NB4 (cell line): Measurements from ENCODE around the gene WNT3.
"Not testable (repeated sequence)": the region's sequence is repeated elsewhere in the genome, so short reads cannot be mapped to it uniquely, and the experiment has no call there.

ENCODE experiments used
- DNase-seq: peaks from one replicate; pipeline ENCODE4 v3.0.0; 2010; ENCODE audit warnings: low read depth
- H3K4me3 ChIP-seq: one replicate; pipeline ENCODE4 v1.5.1; 2011; ENCODE audit warnings: mild to moderate bottlenecking, low read depth, low read length, moderate library complexity
- MYC ChIP-seq: IDR thresholded peaks from 2 replicates; pipeline ENCODE4 v1.6.1; 2011; ENCODE audit warnings: low read depth, low read length
- POLR2A ChIP-seq: IDR thresholded peaks from 2 replicates; pipeline ENCODE4 v1.6.1; 2011; ENCODE audit warnings: mild to moderate bottlenecking; ENCODE audit not compliant: insufficient read length; ENCODE audit errors: extremely low read depth
- TF ChIP-seq, protein P1 (sequence below): IDR thresholded peaks from one replicate; pipeline ENCODE4 v1.5.1; 2012; ENCODE audit warnings: low read depth, low read length
- TF ChIP-seq, protein P2 (sequence below): IDR thresholded peaks from 2 replicates; pipeline ENCODE4 v1.6.1; 2011; ENCODE audit warnings: low read depth, low read length

WNT3 gene

DNA sequence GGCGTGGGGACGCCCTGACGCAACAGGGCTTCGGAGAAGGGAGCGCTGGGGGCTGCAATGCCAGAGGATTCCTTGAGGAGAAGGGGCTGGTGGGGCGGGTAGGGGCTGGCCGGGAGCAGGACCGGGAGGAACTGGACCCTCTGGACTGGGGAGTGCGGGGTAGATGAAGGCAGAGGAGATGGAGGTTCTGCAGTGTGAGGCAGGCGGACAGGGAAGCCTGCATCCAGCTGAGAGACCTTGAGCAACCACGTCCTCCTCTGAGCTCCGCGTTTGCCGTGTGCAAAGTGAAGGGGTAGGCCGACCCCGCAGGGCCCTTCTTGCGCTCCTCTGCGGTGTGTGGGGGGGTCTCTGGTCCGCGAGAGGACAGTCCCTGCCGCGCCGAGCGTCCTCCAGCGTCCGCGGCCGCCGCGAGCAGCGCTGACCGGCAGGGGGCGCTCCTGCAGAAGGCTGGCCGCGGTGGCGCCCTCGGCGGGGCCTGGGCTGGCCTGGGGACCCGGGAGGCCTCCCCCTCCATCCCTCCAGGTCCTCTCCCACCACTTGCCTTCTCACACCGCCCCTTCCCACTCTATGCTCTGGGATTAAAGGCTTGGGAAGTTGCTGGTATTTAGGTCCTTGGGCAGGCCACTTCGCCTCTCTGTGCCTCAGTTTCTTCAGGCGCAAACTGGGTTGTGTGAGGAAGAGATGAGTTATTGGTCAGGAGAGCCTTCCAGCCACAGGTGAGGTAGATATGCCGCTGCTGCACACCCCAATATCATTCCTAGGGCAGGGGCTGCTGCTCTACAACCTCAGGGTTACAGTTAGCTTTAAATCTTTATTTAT lies 23.3 kb upstream of the WNT3 start:
- no peak overlapping the region for H3K4me3 ChIP-seq
- peak; percentile 26 for DNase-seq
- TF ChIP-seq MYC = no peak
- TF ChIP-seq, protein P1, sequence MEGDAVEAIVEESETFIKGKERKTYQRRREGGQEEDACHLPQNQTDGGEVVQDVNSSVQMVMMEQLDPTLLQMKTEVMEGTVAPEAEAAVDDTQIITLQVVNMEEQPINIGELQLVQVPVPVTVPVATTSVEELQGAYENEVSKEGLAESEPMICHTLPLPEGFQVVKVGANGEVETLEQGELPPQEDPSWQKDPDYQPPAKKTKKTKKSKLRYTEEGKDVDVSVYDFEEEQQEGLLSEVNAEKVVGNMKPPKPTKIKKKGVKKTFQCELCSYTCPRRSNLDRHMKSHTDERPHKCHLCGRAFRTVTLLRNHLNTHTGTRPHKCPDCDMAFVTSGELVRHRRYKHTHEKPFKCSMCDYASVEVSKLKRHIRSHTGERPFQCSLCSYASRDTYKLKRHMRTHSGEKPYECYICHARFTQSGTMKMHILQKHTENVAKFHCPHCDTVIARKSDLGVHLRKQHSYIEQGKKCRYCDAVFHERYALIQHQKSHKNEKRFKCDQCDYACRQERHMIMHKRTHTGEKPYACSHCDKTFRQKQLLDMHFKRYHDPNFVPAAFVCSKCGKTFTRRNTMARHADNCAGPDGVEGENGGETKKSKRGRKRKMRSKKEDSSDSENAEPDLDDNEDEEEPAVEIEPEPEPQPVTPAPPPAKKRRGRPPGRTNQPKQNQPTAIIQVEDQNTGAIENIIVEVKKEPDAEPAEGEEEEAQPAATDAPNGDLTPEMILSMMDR = peak; percentile 33

DNA sequence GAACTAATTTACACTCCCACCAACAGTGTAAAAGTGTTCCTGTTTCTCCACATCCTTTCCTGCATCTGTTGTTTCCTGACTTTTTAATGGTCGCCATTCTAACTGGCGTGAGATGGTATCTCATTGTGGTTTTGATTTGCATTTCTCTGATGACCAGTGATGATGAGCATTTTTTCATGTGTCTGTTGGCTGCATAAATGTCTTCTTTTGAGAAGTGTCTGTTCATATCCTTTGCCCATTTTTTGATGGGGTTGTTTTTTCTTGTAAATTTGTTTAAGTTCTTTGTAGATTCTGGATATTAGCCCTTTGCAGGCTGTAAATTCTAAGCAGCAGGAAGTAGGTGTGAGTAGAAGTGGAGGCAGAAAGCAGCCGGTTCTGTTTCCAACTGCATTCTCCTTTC lies 22.1 kb upstream of the WNT3 start:
- DNase-seq, H3K4me3 ChIP-seq: not testable (repeated sequence)

DNA sequence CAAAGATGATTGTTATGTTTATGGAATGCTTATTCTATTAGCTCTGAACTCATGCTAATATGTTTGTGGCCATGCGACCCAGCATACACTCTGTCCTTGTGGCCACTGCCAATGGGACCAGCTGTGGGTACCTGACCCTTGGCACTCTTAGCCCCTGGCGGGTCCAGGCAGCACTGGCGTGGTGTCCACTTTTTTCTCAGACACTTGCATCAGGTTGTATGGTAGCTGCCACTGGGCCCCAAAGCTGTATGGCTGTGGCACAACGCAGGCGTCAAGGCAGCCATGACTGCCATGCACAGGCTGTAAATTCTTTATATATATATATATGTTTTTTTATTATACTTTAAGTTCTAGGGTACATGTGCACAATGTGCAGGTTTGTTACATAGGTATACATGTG lies 20.7 kb upstream of the WNT3 start:
- TF ChIP-seq, protein P1 = no peak
- no peak for TF ChIP-seq MYC
- TF ChIP-seq POLR2A = no peak
- TF ChIP-seq, protein P2, sequence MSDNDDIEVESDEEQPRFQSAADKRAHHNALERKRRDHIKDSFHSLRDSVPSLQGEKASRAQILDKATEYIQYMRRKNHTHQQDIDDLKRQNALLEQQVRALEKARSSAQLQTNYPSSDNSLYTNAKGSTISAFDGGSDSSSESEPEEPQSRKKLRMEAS = no peak
- DNase-seq = no peak
- no peak overlapping the region for H3K4me3 ChIP-seq

DNA sequence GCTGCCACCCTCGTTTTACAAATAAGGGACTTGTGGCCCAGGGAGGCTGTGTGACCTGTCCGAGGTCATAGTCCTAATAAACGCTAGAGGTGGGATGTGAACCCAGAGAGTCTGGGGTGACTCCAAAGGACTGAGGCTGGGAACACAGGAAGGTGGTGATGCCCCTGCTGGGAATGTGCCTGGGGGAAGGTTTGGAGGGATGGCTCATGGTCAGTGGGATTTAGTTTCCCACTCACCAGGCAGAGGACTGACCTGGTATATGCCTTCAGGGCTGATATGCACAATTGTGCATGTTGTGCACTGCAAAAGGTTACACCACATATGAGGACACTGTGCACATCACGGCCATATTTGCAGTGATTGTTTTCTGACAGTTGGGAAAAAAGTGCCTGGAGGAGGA lies 19.0 kb upstream of the WNT3 start:
- no peak for DNase-seq
- H3K4me3 ChIP-seq = no peak overlapping the region
- TF ChIP-seq POLR2A (no peak), MYC (no peak)
- TF ChIP-seq, protein P1 = no peak
- TF ChIP-seq, protein P2 = no peak

DNA sequence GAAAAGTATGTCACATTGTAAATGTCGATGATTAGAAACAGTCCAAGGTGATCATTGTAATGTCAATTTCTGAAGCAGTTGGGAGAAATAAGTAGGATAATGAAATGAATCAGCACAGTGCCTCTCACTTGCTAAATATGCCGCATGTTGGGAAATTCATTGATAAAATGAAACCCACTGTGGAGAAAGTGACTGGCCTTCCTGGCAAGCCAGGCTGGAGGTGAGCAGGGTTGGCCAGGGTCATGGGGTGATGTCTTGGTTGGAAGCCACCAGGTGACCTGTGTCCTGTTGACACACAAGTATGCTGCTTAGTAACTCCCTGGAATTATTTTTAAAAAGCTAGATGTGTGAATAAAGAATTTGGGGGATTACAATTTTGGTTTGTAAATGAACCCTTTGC lies 18.0 kb upstream of the WNT3 start:
- no peak for DNase-seq
- TF ChIP-seq, protein P1 = no peak
- TF ChIP-seq MYC (no peak), POLR2A (no peak)
- TF ChIP-seq, protein P2 = no peak
- H3K4me3 ChIP-seq = no peak overlapping the region

DNA sequence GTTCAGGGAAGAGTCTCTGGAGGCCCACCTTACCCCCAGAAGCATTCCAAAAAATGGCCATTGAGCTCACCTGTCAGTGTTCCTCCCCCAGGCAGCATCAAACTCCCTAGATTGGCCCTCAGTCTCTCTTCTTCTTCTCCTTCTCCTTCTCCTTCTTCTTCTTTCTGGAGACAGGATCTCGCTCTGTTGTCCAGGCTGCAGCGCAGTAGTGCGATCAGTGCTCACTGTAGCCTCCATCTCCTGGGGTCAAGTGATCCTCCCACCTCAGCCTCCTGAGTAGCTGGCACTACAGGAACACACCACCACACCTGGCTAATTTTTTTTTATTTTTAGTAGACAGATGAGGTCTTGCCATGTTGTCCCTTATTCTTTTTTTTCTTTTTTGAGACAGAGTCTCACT lies 16.4 kb upstream of the WNT3 start:
- TF ChIP-seq, protein P2 = no peak
- no peak for TF ChIP-seq MYC
- TF ChIP-seq POLR2A = no peak
- no peak overlapping the region for H3K4me3 ChIP-seq
- no peak for DNase-seq

DNA sequence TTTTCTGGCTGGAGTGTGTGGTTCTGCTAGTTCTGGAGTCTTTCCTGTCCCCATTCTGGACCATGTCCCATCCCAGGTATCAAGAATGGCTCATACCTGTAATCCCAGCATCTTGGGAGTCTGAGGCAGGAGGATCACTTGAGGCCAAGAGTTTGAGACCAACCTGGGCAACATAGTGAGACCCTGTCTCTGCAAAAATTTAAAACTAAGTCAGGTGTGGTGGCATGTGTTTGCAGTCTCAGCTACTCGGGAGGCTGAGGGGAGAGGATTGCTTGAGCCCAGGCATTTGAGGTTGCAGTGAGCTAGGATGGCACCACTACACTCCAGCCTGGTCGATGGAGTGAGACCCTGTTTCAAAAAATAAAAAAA lies 15.3 kb upstream of the WNT3 start:
- TF ChIP-seq, protein P2 = no peak
- TF ChIP-seq POLR2A (no peak), MYC (no peak)
- TF ChIP-seq, protein P1 = no peak
- H3K4me3 ChIP-seq = no peak overlapping the region
- no peak for DNase-seq
